MCF 10A (cell line): ENCODE results near the gene SS18L1. TPM values are rescaled to one million over a fixed set of nuclear protein-coding genes. Genes with fewer than 3 reads are reported as not detected.
A peak's percentile ranks its signal among the peaks of the same experiment; 100 is the strongest.

Source experiments
- BruUV-seq: library from RNA; stranded (reverse); fragments of 400-500 nt; replicated peaks from 2 replicates; lab custom pipeline; 2021; lab: Mats Ljungman, UMichigan
- CTCF ChIA-PET: fragments of 300-600 bp; sonication (Branson Sonifier 250); formaldehyde crosslinking; extraction: SDS; loops from one replicate; lab custom pipeline; 2021; ENCODE audit warnings: antibody characterized with exemption, inconsistent platforms; lab: Yijun Ruan, JAX
- POLR2A ChIA-PET: fragments of 300-600, 350-650 bp; sonication (Branson Sonifier 250); formaldehyde crosslinking; extraction: SDS; loops from one replicate; lab custom pipeline; 2020; ENCODE audit warnings: antibody characterized with exemption, inconsistent platforms; lab: Yijun Ruan, JAX
- DNase-seq: peaks from one replicate; pipeline ENCODE4 v3.0.0-alpha.2; 2018; ENCODE audit not compliant: unreplicated experiment
- H3K27ac Mint-ChIP-seq: one replicate; pipeline ENCODE4 v1.8.0; 2022; ENCODE audit warnings: mild to moderate bottlenecking, low read depth, mixed read lengths; ENCODE audit not compliant: unreplicated experiment
- H3K27me3 Mint-ChIP-seq: one replicate; pipeline ENCODE4 v1.8.0; 2022; ENCODE audit warnings: mixed read lengths; ENCODE audit not compliant: insufficient read depth, unreplicated experiment
- H3K36me3 Mint-ChIP-seq: one replicate; pipeline ENCODE4 v1.8.0; 2022; ENCODE audit warnings: mild to moderate bottlenecking, moderate library complexity, mixed read lengths; ENCODE audit not compliant: insufficient read depth, unreplicated experiment
- H3K4me1 Mint-ChIP-seq: one replicate; pipeline ENCODE4 v1.8.0; 2022; ENCODE audit warnings: mixed read lengths; ENCODE audit not compliant: insufficient read depth, unreplicated experiment
- H3K4me3 Mint-ChIP-seq: one replicate; pipeline ENCODE4 v1.8.0; 2022; ENCODE audit warnings: mild to moderate bottlenecking, moderate library complexity, mixed read lengths; ENCODE audit not compliant: unreplicated experiment
- H3K9me3 Mint-ChIP-seq: one replicate; pipeline ENCODE4 v1.8.0; 2022; ENCODE audit warnings: mixed read lengths; ENCODE audit not compliant: unreplicated experiment
- CTCF ChIP-seq: fragments of 200-600 bp; IDR thresholded peaks from one replicate; pipeline ENCODE4 v1.8.0; 2022; ENCODE audit warnings: antibody characterized with exemption, mild to moderate bottlenecking; ENCODE audit not compliant: unreplicated experiment
- intact Hi-C: fragments of 100-400 bp; cut with micrococcal nuclease; formaldehyde crosslinking; loops from 2 replicates; pipeline ENCODE4 v1.14.1; 2022
- total RNA-seq: library from RNA; stranded (reverse); gene quantifications from 2 replicates; pipeline ENCODE4 v1.2.3, GENCODE V29; 2022

SS18L1 gene
- total RNA-seq, 1 experiment from 2014 or later, result 16.1 TPM

- H3K27ac Mint-ChIP-seq, result peak overlapping the region; percentile 11
- BruUV-seq, result no TSS peak
- CTCF ChIA-PET, result interaction anchor here (0.6 to 1.5 kb wide), 8 partner anchors 12 to 198 kb away, joined by 3 to 10 read pairs (median 4); no protein-coding TSS in a partner anchor
- no peaks in the 10 kb centered on the region for H3K9me3 Mint-ChIP-seq
- POLR2A ChIA-PET, result interaction anchor here (0.6 to 3.0 kb wide), 23 partner anchors 10 to 685 kb away, joined by 3 to 42 read pairs (median 4); partner anchors contain the start of genes LSM14B, OSBPL2, PSMA7 and RPS21
- H3K27me3 Mint-ChIP-seq, result no peaks in the 10 kb centered on the region
- H3K4me1 Mint-ChIP-seq, result peaks cover 21% of the 10 kb centered on the region
- no peak for DNase-seq
- peaks cover 44% of the 10 kb centered on the region for H3K36me3 Mint-ChIP-seq
- intact Hi-C loops, result no loop called here
- no peak for TF ChIP-seq CTCF
- peak overlapping the region; percentile 6 for H3K4me3 Mint-ChIP-seq
Observed at GRCh38 chr20:62186887-62187866, 43.6 kb downstream of the SS18L1 start.

- ChIA-PET POLR2A (interaction anchor here (0.5 to 1.9 kb wide), 4 partner anchors 8 to 49 kb away, joined by 3 to 7 read pairs (median 3); partner anchors contain the start of gene MTG2), CTCF (interaction anchor here (0.6 kb wide), 1 partner anchor 172 kb away, joined by 4 read pairs; no protein-coding TSS in a partner anchor)
- intact Hi-C loops, result no loop called here
- BruUV-seq, result no TSS peak
- Mint-ChIP-seq H3K4me3 (no peak overlapping the region), H3K27ac (no peak overlapping the region), H3K27me3 (no peaks in the 10 kb centered on the region), H3K36me3 (peaks cover 56% of the 10 kb centered on the region), H3K9me3 (no peaks in the 10 kb centered on the region), H3K4me1 (peaks cover 13% of the 10 kb centered on the region)
- DNase-seq, result no peak
- no peak for TF ChIP-seq CTCF
Observed at GRCh38 chr20:62190639-62191411, 47.3 kb downstream of the SS18L1 start.

- ChIA-PET CTCF (no interaction called here), POLR2A (interaction anchor here (1.9 kb wide), 1 partner anchor 9 kb away, joined by 7 read pairs; the partner anchor contains the start of gene MTG2)
- BruUV-seq, result no TSS peak
- no peak overlapping the region for H3K27ac Mint-ChIP-seq
- peaks cover 9% of the 10 kb centered on the region for H3K4me1 Mint-ChIP-seq
- intact Hi-C loops, result no loop called here
- no peak for DNase-seq
- H3K9me3 Mint-ChIP-seq, result no peaks in the 10 kb centered on the region
- H3K27me3 Mint-ChIP-seq, result no peaks in the 10 kb centered on the region
- no peak overlapping the region for H3K4me3 Mint-ChIP-seq
- TF ChIP-seq CTCF, result no peak
- peaks cover 66% of the 10 kb centered on the region for H3K36me3 Mint-ChIP-seq
Observed at GRCh38 chr20:62191781-62192559, 48.4 kb downstream of the SS18L1 start.
